ENCODE data around the gene RALGPS2. TPM values are rescaled to one million over a fixed set of nuclear protein-coding genes. Genes with fewer than 3 reads are reported as not detected.

Gene RALGPS2
- total and polyA plus RNA-seq, 9 of the 15 experiments (the other 6 are each of a cell fraction or from before 2014, with no cell fraction given), result 0.28 to 6.5 (median 2.6) TPM

- FAIRE-seq (no peak), DNase-seq (ENCODE audit: extremely low read depth in 1 of 4, low spot score in 3 of 4) (no peak), ATAC-seq (no peak)
- H3K9ac ChIP-seq (ENCODE audit: insufficient read depth in 1 of 2, low read depth in 2 of 2, low read length in 2 of 2), result no peak overlapping the region
- no peaks in the 10 kb centered on the region for H4K20me1 ChIP-seq (replicated peaks; ENCODE audit: control insufficient read depth, insufficient read depth, low read length)
- no peak overlapping the region for H3K4me2 ChIP-seq (ENCODE audit: insufficient read depth, low read length)
- no peaks in the 10 kb centered on the region for H3K4me1 ChIP-seq (replicated peaks in 1 of 2; ENCODE audit: control insufficient read depth in 2 of 2, insufficient read depth in 2 of 2, low read length in 2 of 2)
- in situ Hi-C loops (cut with MboI), result no loop called here
- H3K27me3 ChIP-seq (ENCODE audit: control insufficient read depth in 2 of 2, insufficient read depth in 2 of 2, low read length in 2 of 2), result no peaks in the 10 kb centered on the region; a peak in 1 of 5 replicates
- H3K9me3 ChIP-seq (replicated peaks; ENCODE audit: control insufficient read depth, insufficient read depth, low read depth, low read length), result no peaks in the 10 kb centered on the region
- CTCF ChIA-PET (ENCODE audit: low intra/inter-chr PET ratio), result no interaction called here
- intact Hi-C loops (cut with micrococcal nuclease), result no loop called here
- no peak overlapping the region for H3K27ac ChIP-seq (ENCODE audit: extremely low read depth, low read depth, low read length)
- no peaks in the 10 kb centered on the region for H3K9me1 ChIP-seq (ENCODE audit: control insufficient read depth, insufficient read depth, low read length)
- WGBS (ENCODE audit: insufficient coverage, low coverage, missing lambda C conversion rate), result 4% methylated on average over 2 of the region's 2 CpGs
- H3K79me2 ChIP-seq (ENCODE audit: control insufficient read depth, insufficient read depth, low read length), result no peaks in the 10 kb centered on the region
- TF ChIP-seq ZNF184 (CRISPR knock-in tag; IDR thresholded peaks at IDR 0.05) (no peak), RCOR1 (IDR thresholded peaks at IDR 0.05; ENCODE audit: borderline replicate concordance in 1 of 2, low read depth in 2 of 2, low read length in 2 of 2) (no peak), BRD9 (IDR thresholded peaks at IDR 0.05; ENCODE audit: low read depth, partially characterized antibody) (no peak), MCM3 (IDR thresholded peaks at IDR 0.05) (no peak), RBM34 (IDR thresholded peaks at IDR 0.05; ENCODE audit: borderline replicate concordance, insufficient read depth, low read length) (no peak), ZC3H8 (IDR thresholded peaks at IDR 0.05) (no peak), TEAD2 (tag; IDR thresholded peaks at IDR 0.05) (no peak), POLR2H (tag; IDR thresholded peaks at IDR 0.05; ENCODE audit: low read depth) (no peak), MCM5 (IDR thresholded peaks at IDR 0.05; ENCODE audit: low read depth) (no peak), ZBTB1 (CRISPR knock-in tag; IDR thresholded peaks at IDR 0.05; ENCODE audit: borderline replicate concordance, low read depth) (no peak), YBX1 (IDR thresholded peaks at IDR 0.05) (no peak), TRIM28 (IDR thresholded peaks at IDR 0.05) (no peak), XRCC4 (IDR thresholded peaks at IDR 0.05; ENCODE audit: extremely low read depth, insufficient read depth, insufficient read length) (no peak), SMC3 (conservative IDR thresholded peaks at IDR 0.05; ENCODE audit: insufficient read depth, low read depth, low read length) (no peak), ATF1 (CRISPR knock-in tag; IDR thresholded peaks at IDR 0.05) (no peak), ATF1 (tag; IDR thresholded peaks at IDR 0.05) (no peak), HDGF (IDR thresholded peaks at IDR 0.05) (no peak)
- TF ChIP-seq, protein P1, sequence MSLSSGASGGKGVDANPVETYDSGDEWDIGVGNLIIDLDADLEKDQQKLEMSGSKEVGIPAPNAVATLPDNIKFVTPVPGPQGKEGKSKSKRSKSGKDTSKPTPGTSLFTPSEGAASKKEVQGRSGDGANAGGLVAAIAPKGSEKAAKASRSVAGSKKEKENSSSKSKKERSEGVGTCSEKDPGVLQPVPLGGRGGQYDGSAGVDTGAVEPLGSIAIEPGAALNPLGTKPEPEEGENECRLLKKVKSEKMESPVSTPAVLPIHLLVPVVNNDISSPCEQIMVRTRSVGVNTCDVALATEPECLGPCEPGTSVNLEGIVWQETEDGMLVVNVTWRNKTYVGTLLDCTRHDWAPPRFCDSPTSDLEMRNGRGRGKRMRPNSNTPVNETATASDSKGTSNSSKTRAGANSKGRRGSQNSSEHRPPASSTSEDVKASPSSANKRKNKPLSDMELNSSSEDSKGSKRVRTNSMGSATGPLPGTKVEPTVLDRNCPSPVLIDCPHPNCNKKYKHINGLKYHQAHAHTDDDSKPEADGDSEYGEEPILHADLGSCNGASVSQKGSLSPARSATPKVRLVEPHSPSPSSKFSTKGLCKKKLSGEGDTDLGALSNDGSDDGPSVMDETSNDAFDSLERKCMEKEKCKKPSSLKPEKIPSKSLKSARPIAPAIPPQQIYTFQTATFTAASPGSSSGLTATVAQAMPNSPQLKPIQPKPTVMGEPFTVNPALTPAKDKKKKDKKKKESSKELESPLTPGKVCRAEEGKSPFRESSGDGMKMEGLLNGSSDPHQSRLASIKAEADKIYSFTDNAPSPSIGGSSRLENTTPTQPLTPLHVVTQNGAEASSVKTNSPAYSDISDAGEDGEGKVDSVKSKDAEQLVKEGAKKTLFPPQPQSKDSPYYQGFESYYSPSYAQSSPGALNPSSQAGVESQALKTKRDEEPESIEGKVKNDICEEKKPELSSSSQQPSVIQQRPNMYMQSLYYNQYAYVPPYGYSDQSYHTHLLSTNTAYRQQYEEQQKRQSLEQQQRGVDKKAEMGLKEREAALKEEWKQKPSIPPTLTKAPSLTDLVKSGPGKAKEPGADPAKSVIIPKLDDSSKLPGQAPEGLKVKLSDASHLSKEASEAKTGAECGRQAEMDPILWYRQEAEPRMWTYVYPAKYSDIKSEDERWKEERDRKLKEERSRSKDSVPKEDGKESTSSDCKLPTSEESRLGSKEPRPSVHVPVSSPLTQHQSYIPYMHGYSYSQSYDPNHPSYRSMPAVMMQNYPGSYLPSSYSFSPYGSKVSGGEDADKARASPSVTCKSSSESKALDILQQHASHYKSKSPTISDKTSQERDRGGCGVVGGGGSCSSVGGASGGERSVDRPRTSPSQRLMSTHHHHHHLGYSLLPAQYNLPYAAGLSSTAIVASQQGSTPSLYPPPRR (CRISPR knock-in tag; IDR thresholded peaks at IDR 0.05; ENCODE audit: borderline replicate concordance), result no peak
- H3K36me3 ChIP-seq (ENCODE audit: control insufficient read depth, insufficient read depth, low read length), result no peaks in the 10 kb centered on the region
- H3K4me3 ChIP-seq, result no peak overlapping the region
- H2AFZ ChIP-seq (ENCODE audit: low read depth, low read length), result no peak overlapping the region
- POLR2A ChIA-PET, result no interaction called here
- no TSS peak for BruUV-seq (replicated peaks)
These were observed 35.3 kb upstream of the RALGPS2 start for GRCh38 chr1:178689769-178690168.
